H1 (cell line): ENCODE measurements around the gene COL6A1. TPM values are rescaled to one million over a fixed set of nuclear protein-coding genes. Genes with fewer than 3 reads are reported as not detected.

Experiments used
- CTCF ChIA-PET: fragments of 300-600 bp; sonication (Branson Sonifier 250); formaldehyde crosslinking; loops from one replicate; lab custom pipeline; 2021; ENCODE audit not compliant: partially characterized antibody; lab: Charles Lee
- POLR2A ChIA-PET: fragments of 300-600 bp; sonication (Branson Sonifier 250); formaldehyde crosslinking; loops from one replicate; lab custom pipeline; 2021; ENCODE audit warnings: inconsistent platforms; ENCODE audit not compliant: partially characterized antibody; lab: Charles Lee
- DNase-seq, 2 experiments: peaks; one replicate each; pipeline versions ENCODE4 v3.0.0 to v3.0.0-alpha.2; 2010 to 2022; ENCODE audit warnings: low spot score in 2 of 2, low read depth in 1 of 2, mixed read lengths in 1 of 2
- FAIRE-seq: peaks from 2 replicates; lab custom pipeline; 2011; peaks lifted over from hg19 to GRCh38; lab: Jason Lieb, UNC
- H2AFZ ChIP-seq: 2 replicates; pipeline ENCODE4 v1.8.1; 2012; ENCODE audit warnings: low read length, inconsistent platforms
- H2AK5ac ChIP-seq: 2 replicates; pipeline ENCODE4 v1.6.1; 2013; ENCODE audit warnings: low read depth, low read length
- H2BK120ac ChIP-seq: replicated peaks from 2 replicates; pipeline ENCODE3; 2013; ENCODE audit warnings: low read depth, low read length, inconsistent platforms
- H2BK12ac ChIP-seq: 2 replicates; pipeline ENCODE4 v1.6.1; 2013; ENCODE audit warnings: low read depth, low read length
- H2BK15ac ChIP-seq: 2 replicates; pipeline ENCODE4 v1.6.1; 2013; ENCODE audit warnings: low read length
- H2BK20ac ChIP-seq: 2 replicates; pipeline ENCODE4 v1.6.1; 2013; ENCODE audit warnings: low read length
- H2BK5ac ChIP-seq: 2 replicates; pipeline ENCODE4 v1.6.1; 2013; ENCODE audit warnings: low read depth, low read length
- H3K14ac ChIP-seq: 2 replicates; pipeline ENCODE4 v1.6.1; 2013; ENCODE audit warnings: inconsistent platforms; ENCODE audit not compliant: insufficient read length
- H3K18ac ChIP-seq: 2 replicates; pipeline ENCODE4 v1.6.1; 2013; ENCODE audit warnings: low read length; ENCODE audit errors: extremely low read depth
- H3K23ac ChIP-seq: 2 replicates; pipeline ENCODE4 v1.6.1; 2013; ENCODE audit warnings: inconsistent platforms; ENCODE audit not compliant: insufficient read length
- H3K23me2 ChIP-seq: 2 replicates; pipeline ENCODE4 v1.6.1; 2013; ENCODE audit warnings: low read depth, low read length
- H3K27ac ChIP-seq: 2 replicates; pipeline ENCODE4 v1.6.1; 2011; ENCODE audit warnings: low read depth, low read length, inconsistent platforms
- H3K27me3 ChIP-seq, 4 experiments: replicated peaks in 1 of 4; 1 replicate in 1 of 4; 2 replicates in 3 of 4; pipeline versions ENCODE4 v1.6.1 to v1.8.1; 2011 to 2013; ENCODE audit warnings: low read length in 3 of 4, mild to moderate bottlenecking in 3 of 4, inconsistent platforms in 2 of 4, mixed read lengths in 2 of 4, moderate library complexity in 1 of 4; ENCODE audit not compliant: control insufficient read depth in 3 of 4, insufficient read depth in 3 of 4; ENCODE audit errors: extremely low read depth in 1 of 4
- H3K36me3 ChIP-seq, 4 experiments: 2 replicates each; pipeline versions ENCODE4 v1.6.1 to v1.8.1; 2011 to 2013; ENCODE audit warnings: mild to moderate bottlenecking in 4 of 4, low read length in 3 of 4, moderate library complexity in 2 of 4, control low read depth in 1 of 4, inconsistent platforms in 1 of 4; ENCODE audit not compliant: insufficient read depth in 4 of 4, control insufficient read depth in 2 of 4
- H3K4ac ChIP-seq: replicated peaks from 2 replicates; pipeline ENCODE3; 2013; ENCODE audit warnings: low read length, low read depth, mixed read lengths, inconsistent platforms; ENCODE audit not compliant: insufficient read length
- H3K4me1 ChIP-seq, 4 experiments: replicated peaks in 1 of 4; 1 replicate in 1 of 4; 2 replicates in 3 of 4; pipeline versions ENCODE4 v1.6.1 to v1.8.1; 2011 to 2013; ENCODE audit warnings: low read length in 3 of 4, inconsistent platforms in 2 of 4, mixed read lengths in 1 of 4; ENCODE audit not compliant: insufficient read depth in 4 of 4, control insufficient read depth in 3 of 4
- H3K4me2 ChIP-seq, 2 experiments: 2 replicates each; pipeline versions ENCODE4 v1.6.1 to v1.8.1; 2011 to 2013; ENCODE audit warnings: low read depth in 2 of 2, low read length in 2 of 2, control low read depth in 1 of 2, inconsistent platforms in 1 of 2, mild to moderate bottlenecking in 1 of 2; ENCODE audit not compliant: insufficient read depth in 1 of 2
- H3K4me3 ChIP-seq, 4 experiments: fragments of 200-600, 300-600 bp in 1 of 4; sonication (generic), shearing (Covaris generic), sonication (Bioruptor Twin) in 1 of 4; 2 replicates each; pipeline versions ENCODE4 v1.5.1 to v1.8.1; 2011 to 2016; ENCODE audit warnings: low read length in 4 of 4, low read depth in 3 of 4, control low read depth in 2 of 4, inconsistent platforms in 2 of 4, mild to moderate bottlenecking in 2 of 4, mixed read lengths in 1 of 4, moderate library complexity in 1 of 4; ENCODE audit not compliant: insufficient read depth in 2 of 4; ENCODE audit errors: extremely low read depth in 1 of 4
- H3K56ac ChIP-seq: replicated peaks from 2 replicates; pipeline ENCODE3; 2013; ENCODE audit warnings: low read depth, mild to moderate bottlenecking, mixed read lengths, low read length, inconsistent platforms; ENCODE audit not compliant: insufficient read length
- H3K79me1 ChIP-seq: 2 replicates; pipeline ENCODE4 v1.6.1; 2013; ENCODE audit warnings: low read depth, low read length, control low read depth
- H3K79me2 ChIP-seq, 2 experiments: 2 replicates each; pipeline versions ENCODE4 v1.6.1 to v1.8.1; 2012 to 2013; ENCODE audit warnings: low read length in 2 of 2, mild to moderate bottlenecking in 2 of 2, inconsistent platforms in 1 of 2; ENCODE audit not compliant: insufficient read depth in 2 of 2, control insufficient read depth in 1 of 2
- H3K9ac ChIP-seq, 4 experiments: replicated peaks in 1 of 4; 1 replicate in 1 of 4; 2 replicates in 3 of 4; pipeline versions ENCODE4 v1.6.1 to v1.8.1; 2011 to 2013; ENCODE audit warnings: low read depth in 3 of 4, low read length in 3 of 4, control low read depth in 2 of 4, mild to moderate bottlenecking in 2 of 4, moderate library complexity in 2 of 4, inconsistent platforms in 1 of 4; ENCODE audit errors: extremely low read depth in 1 of 4
- H3K9me3 ChIP-seq, 2 experiments: 2 replicates each; pipeline versions ENCODE4 v1.6.1 to v1.8.1; 2012 to 2013; ENCODE audit warnings: mild to moderate bottlenecking in 2 of 2, moderate library complexity in 2 of 2, control low read depth in 1 of 2, inconsistent platforms in 1 of 2, low read depth in 1 of 2, low read length in 1 of 2, mixed read lengths in 1 of 2; ENCODE audit not compliant: insufficient read depth in 2 of 2
- H4K20me1 ChIP-seq, 2 experiments: replicated peaks in 1 of 2; 2 replicates each; pipeline versions ENCODE3 to v1.8.1; 2011 to 2013; ENCODE audit warnings: inconsistent platforms in 2 of 2, low read length in 2 of 2, mild to moderate bottlenecking in 1 of 2; ENCODE audit not compliant: insufficient read depth in 2 of 2, control insufficient read depth in 1 of 2
- H4K5ac ChIP-seq: 2 replicates; pipeline ENCODE4 v1.6.1; 2013; ENCODE audit warnings: low read length, low read depth, mixed read lengths, inconsistent platforms; ENCODE audit not compliant: insufficient read length
- H4K8ac ChIP-seq: 2 replicates; pipeline ENCODE4 v1.8.0; 2013; ENCODE audit warnings: mild to moderate bottlenecking, moderate library complexity, low read length, inconsistent platforms; ENCODE audit not compliant: insufficient read depth; ENCODE audit errors: extremely low read depth
- H4K91ac ChIP-seq: replicated peaks from 2 replicates; pipeline ENCODE3; 2013; ENCODE audit warnings: low read length, mixed read lengths, inconsistent platforms; ENCODE audit not compliant: insufficient read length
- EP300 ChIP-seq, 2 experiments: IDR thresholded peaks; 1 replicate in 1 of 2; 2 replicates in 1 of 2; pipeline ENCODE4 v1.6.1; 2011 to 2012; ENCODE audit warnings: low read depth in 2 of 2, low read length in 2 of 2, mild to moderate bottlenecking in 2 of 2, borderline replicate concordance in 1 of 2, inconsistent platforms in 1 of 2, moderate library complexity in 1 of 2
- HDAC6 ChIP-seq: IDR thresholded peaks from one replicate; pipeline ENCODE4 v1.7.1; 2012; ENCODE audit warnings: low read depth, mild to moderate bottlenecking, inconsistent platforms, low read length, moderate library complexity
- KDM1A ChIP-seq: fragments of 200-600, 300-600 bp; sonication (generic); IDR thresholded peaks from 2 replicates; pipeline ENCODE4 v1.7.1; 2016; ENCODE audit warnings: mild to moderate bottlenecking, low read length, borderline replicate concordance
- RBBP5 ChIP-seq: IDR thresholded peaks from 2 replicates; pipeline ENCODE4 v1.7.1; 2012; ENCODE audit warnings: low read depth, mild to moderate bottlenecking, inconsistent platforms, low read length, moderate library complexity, borderline replicate concordance
- SIRT6 ChIP-seq: IDR thresholded peaks from one replicate; pipeline ENCODE4 v1.7.1; 2012; ENCODE audit warnings: low read length, inconsistent platforms
- TCF12 ChIP-seq: IDR thresholded peaks from 2 replicates; pipeline ENCODE4 v1.6.1; 2011; ENCODE audit warnings: low read depth, mild to moderate bottlenecking, low read length
- TEAD4 ChIP-seq: IDR thresholded peaks from 2 replicates; pipeline ENCODE4 v1.6.1; 2012; ENCODE audit warnings: low read depth, low read length, inconsistent platforms, mixed read lengths
- WGBS, 2 experiments: shearing (Covaris generic) in 1 of 2; methylation state at CpG; one replicate each; pipeline versions ENCODE4 v1.1.6 to v1.1.7; 2013 to 2015; ENCODE audit warnings: low lambda C conversion rate in 2 of 2, mixed read lengths in 2 of 2, inconsistent platforms in 1 of 2, low coverage in 1 of 2, missing lambda C conversion rate in 1 of 2; ENCODE audit not compliant: insufficient replicate concordance in 2 of 2, insufficient coverage in 1 of 2, insufficient read length in 1 of 2; ENCODE audit errors: extremely low coverage in 1 of 2, missing lambda C conversion rate in 1 of 2; 5-methylcytosine and 5-hydroxymethylcytosine counted together
- polyA plus RNA-seq, 7 experiments: library from polyadenylated mRNA; depleted of rRNA in 3 of 7; stranded (reverse) in 5 of 7; unstranded in 2 of 7; fragments of >200 nt in 5 of 7; fragments of 200-250 nt in 2 of 7; gene quantifications; 1 replicate in 5 of 7; 2 replicates in 1 of 7; 4 replicates in 1 of 7; pipeline versions ENCODE4 v1.2.1 to v1.2.3, GENCODE V29; 2011 to 2013; ENCODE audit warnings: missing spikeins in 2 of 7, mixed read lengths in 2 of 7
- total RNA-seq: library from RNA; stranded (reverse); fragmentation: NEBNext Ultra II Directional; extraction: Animal tissue kit (Norgen Biotek cat#: 25700); gene quantifications from 2 replicates; pipeline ENCODE4 v1.2.1, GENCODE V29; 2021

Gene COL6A1
- total and polyA plus RNA-seq, 2 of the 8 experiments (the other 6 are each of a cell fraction or from before 2014, with no cell fraction given): 100 to 115 TPM

DNA sequence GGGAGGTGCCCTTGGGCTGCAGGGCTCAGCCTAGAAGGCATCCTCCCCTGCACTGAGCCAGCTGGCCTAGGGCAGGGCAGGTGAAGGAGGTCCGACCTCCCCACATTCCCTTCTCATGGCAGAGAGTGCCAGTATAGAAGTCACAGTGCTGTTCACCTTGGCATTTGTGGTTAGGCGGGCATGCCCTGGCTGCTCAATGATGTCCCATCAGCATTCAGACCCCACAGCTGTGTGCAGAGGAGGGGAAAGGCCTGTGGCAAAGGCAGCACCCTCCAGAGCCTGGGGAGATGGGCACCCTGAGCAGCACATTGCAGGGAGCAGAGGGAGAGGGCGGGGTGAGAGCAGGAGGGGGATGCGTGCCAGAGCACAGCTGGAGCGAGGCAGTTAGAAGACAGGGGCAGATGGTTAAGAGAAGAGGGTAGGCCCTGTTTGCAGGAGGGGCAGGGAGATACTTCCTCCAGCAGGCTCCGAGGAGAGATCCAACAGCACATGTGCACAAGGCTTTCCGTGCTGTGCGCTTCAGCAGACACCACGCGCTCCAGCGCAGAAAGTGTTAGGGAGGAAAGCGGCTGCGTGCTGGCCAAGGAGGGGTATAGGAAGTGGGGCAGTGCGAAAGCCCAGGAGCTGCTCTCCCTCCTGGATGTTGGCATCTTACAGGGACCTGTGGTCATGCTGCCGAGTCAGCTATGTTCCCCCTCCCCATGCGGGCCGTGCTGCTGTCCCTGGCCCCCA is 43.7 kb upstream of the COL6A1 start:
- Histone ChIP-seq H2AK5ac (no peak overlapping the region), H2BK15ac (no peak overlapping the region), H3K9ac (no peak overlapping the region), H3K4ac (no peak overlapping the region), H2BK120ac (no peak overlapping the region), H3K4me2 (no peak overlapping the region), H3K4me3 (no peak overlapping the region), H3K56ac (no peak overlapping the region), H3K9me3 (peaks cover 41 to 71% of the 10 kb centered on the region in 2 experiments), H3K14ac (no peak overlapping the region), H3K79me2 (no peaks in the 10 kb centered on the region), H3K18ac (no peak overlapping the region), H3K4me1 (no peaks in the 10 kb centered on the region), H2BK5ac (no peak overlapping the region), H3K36me3 (no peaks in the 10 kb centered on the region), H2AFZ (no peak overlapping the region), H3K27ac (no peak overlapping the region), H4K91ac (no peak overlapping the region), H2BK20ac (no peak overlapping the region), H3K23me2 (no peaks in the 10 kb centered on the region), H4K20me1 (no peaks in the 10 kb centered on the region), H3K23ac (no peak overlapping the region), H4K8ac (no peak overlapping the region), H4K5ac (no peak overlapping the region), H3K27me3 (no peaks in the 10 kb centered on the region), H3K79me1 (no peaks in the 10 kb centered on the region), H2BK12ac (no peak overlapping the region)
- CTCF ChIA-PET: interaction anchor here (0.8 kb wide), 1 partner anchor 15 kb away, joined by 4 read pairs; no protein-coding TSS in a partner anchor
- FAIRE-seq (no peak), DNase-seq (no peak)
- 78% methylated on average over 16 of the region's 17 CpGs; no CpG with 5 or more reads in 1 of the 2 experiments for WGBS, 2 experiments
- TF ChIP-seq HDAC6: no peak
- TF ChIP-seq EP300 (IDR thresholded peaks at IDR 0.05; ENCODE audit: borderline replicate concordance in 1 of 2, low read depth in 2 of 2, low read length in 2 of 2): no peak
- TF ChIP-seq KDM1A: no peak
- no peak for TF ChIP-seq RBBP5
- TF ChIP-seq SIRT6: no peak
- TF ChIP-seq TEAD4: no peak
- no peak for TF ChIP-seq TCF12
- POLR2A ChIA-PET: no interaction called here
